DMS 273 (cell line): ENCODE data around the gene MYRFL.

ENCODE experiments used
- DNase-seq: peaks from one replicate; lab custom pipeline; 2025; ENCODE audit not compliant: unreplicated experiment; lab: John Stamatoyannopoulos, UW

MYRFL gene

DNA sequence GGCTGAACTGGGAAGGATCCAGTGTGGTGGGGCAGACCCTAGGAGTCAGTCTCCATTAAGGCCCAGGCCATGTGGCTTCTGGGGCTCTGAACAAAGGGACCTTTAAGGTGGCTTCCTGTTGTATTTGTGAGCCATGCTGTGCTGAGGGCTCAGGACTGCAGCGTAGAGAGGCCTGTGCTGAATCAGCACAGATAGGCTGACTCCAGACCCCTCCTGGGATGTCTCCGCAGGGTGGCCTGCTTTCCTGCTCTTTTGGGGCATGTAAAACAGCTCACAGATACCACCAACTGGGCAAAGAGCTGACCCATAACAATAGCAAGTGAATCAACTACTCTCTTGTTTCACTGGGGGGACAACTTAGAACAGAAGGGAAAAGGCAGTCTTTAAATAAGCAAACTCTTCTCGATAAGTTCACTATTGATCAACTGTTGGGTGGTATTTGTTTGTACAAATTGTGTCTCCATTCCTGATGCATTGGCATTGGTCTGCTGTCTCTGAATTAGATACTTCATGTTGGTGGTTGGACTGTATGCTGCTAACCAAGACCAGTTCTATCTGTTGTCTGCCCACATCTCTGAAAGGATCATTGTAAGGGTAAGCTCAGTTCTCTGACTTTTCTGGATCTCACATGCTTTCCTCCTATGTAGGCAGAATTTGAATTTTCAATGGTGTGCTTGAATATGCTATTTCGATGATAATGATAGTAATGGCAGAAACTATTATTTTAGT, 71.8 kb downstream of the MYRFL start:
- DNase-seq = no peak

GRCh38 chr12:69897744-69898143, 72.7 kb downstream of the MYRFL start:
- peak; percentile 18 for DNase-seq

GRCh38 chr12:69898236-69898635, 73.2 kb downstream of the MYRFL start:
- no peak for DNase-seq

- peak; percentile 84 for DNase-seq
Measured at GRCh38 chr12:69900720-69901131, 75.7 kb downstream of the MYRFL start.

- no peak for DNase-seq
Measured at GRCh38 chr12:69901221-69901905, 76.3 kb downstream of the MYRFL start.

DNA sequence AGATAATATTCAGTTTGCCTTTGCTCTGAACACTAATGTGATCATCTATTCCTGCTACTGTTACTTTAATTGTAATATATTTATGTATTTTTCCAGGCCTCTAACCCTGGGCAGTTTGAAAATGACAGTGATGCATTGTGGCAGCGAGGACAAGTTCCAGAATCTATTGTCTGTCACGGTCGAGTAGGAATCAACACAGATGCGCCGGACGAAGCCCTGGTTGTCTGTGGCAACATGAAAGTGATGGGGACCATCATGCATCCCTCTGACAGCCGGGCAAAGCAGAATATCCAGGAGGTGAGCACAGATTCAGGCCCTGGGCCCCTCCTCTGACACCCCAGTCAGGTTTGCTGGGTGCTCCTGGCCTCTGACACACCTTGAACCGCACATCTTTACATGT, 78.5 kb downstream of the MYRFL start:
- no peak for DNase-seq

DNA sequence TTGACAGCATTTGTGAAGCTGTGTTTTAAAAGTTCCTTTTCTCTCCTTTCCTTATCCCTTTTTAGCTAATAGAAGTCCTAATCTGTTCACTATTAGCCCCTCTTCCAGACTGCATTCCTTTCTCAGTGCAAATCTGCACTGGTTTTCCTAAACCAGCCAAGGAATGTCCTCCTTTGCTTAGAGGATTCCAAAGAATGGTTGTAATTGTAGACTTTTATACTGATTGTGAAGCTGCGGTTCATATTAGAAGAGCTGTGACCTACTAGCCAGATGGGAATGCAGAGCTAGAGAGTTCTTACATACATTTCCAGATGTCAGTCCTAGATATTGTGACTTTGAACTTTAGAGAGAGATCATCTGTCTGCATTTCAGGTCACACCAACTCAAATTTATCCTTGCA, 79.8 kb downstream of the MYRFL start:
- DNase-seq = peak; percentile 27

DNA sequence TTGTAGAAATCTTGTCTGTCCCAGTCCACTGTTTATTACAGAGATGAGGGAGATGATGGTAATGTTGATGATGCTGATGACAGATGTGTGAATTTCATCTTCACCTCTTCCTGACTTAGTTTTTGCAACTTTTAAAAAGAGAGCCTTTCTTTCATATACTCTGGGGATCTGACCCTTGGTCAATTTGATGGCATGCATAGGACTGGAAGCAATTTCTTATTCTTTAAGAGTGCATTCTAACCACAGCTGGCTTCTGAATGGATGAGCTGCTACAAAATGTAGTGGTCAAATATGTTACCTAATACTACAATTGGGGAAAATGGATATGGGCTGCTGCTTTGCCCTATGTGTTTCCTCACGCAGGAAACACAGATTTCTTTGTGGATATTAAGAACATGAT, 80.8 kb downstream of the MYRFL start:
- DNase-seq = no peak

GRCh38 chr12:69906411-69907216, 81.6 kb downstream of the MYRFL start:
- peak; percentile 23 for DNase-seq

- DNase-seq = no peak
Measured at GRCh38 chr12:69908203-69908602, 83.2 kb downstream of the MYRFL start.

DNA sequence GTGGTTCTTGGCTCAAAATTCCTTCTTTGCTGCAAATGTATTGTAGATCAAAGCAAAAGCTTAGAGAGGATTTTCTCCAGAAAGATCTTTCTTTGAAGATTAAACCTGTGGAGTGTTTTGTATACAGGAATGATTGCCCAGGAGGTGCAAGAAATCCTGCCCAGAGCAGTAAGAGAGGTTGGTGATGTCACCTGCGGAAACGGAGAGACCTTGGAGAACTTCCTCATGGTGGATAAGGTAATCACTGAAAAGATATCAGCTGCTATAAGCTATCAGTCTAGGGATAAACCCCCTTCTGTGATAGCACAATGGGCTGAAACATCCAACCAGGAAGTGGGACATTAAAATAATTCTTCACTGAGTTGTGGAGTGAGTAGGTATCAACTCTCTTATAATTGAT, 85.7 kb downstream of the MYRFL start:
- no peak for DNase-seq

DNA sequence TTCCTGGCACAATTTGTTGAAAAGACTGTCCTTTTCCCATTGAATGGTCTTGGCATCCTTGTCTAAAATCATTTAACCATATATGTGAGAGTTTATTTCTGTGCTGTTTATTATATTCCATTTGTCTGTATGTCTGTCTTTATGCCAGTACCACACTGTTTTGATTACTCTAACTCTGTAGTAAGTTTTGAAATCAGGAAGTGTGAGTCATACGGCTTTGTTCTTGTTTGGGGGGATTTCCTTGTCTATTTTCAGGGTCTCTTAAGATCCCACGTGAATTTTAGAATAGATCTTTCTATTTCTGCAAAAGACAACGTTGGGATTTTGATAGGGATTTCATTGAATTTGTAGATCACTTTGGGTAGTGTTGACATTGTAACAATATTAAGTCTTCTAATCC, 88.5 kb downstream of the MYRFL start:
- no peak for DNase-seq

- DNase-seq = no peak
Measured at GRCh38 chr12:69915964-69916363, 90.9 kb downstream of the MYRFL start.

DNA sequence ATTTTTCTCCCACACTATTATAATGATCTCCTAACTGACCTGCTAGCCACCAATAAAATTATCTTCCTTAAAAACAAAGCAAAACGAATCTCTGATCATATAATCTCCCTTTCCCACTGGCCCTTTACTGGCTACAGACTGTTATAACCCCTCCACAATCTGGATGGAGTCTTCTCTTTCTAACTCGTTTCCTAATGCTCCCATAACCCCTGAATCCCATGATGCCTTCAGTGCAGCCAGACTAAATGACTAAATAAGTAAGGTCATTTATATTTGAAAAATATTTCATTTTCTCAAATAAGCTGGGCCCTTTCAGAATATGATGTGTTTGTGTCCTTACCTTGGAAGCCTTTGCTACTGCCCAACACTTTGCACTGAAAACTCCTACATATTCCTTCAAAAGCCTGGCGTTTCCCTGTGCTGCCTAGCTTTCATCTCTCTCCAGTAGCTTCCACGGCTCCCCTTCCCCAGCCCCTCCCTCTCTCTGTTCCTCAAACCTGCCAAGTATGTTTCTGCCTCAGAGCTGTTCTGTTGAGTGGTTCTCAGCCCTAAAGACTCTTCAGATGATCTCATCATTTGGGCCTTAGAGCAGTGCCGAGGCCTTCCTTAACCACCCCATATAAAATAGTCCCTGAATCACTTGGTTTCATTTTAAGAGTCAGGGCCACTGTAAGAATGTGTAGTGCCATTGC, 91.7 kb downstream of the MYRFL start:
- no peak for DNase-seq

- DNase-seq = no peak
Measured at GRCh38 chr12:69918287-69918686, 93.3 kb downstream of the MYRFL start.

DNA sequence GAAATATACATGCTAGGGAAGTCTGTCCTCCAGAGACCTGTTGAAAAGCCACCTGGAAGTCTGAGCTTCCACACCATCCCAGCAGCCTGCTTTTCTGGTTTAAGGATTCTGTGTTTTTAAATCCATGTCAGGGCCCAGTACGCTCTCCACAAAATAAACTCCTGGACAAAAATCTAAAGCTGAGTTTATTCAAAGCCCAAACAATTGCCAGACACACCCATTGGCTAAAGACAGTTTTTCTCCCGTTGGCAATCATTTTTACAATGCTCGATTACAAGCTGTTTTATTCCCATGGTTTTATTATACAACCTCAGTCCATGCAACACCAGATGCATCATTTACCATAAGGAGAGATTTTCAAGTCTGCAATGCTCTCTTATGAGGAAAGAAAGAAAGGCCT, 94.5 kb downstream of the MYRFL start:
- DNase-seq = no peak

GRCh38 chr12:69921831-69922230, 96.8 kb downstream of the MYRFL start:
- no peak for DNase-seq

DNA sequence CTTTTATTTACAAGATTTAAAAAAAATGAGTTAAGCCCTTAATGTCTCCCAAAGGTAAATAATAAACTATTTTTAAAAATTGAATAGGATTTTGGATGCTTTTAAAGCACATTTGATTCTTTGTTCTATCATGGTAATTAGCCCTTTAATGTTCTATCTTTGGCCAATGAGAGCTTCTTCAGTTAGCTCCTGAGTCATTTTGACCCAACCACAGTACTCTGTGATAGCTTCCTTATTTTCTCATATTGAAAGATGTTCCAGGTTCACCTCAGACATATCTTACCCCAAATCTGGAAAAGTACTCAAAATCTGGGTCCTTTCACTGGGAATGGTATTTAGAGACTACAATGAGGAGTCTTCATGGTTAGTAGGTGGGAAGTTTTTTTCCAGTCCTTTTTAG, 98.0 kb downstream of the MYRFL start:
- DNase-seq = no peak

DNA sequence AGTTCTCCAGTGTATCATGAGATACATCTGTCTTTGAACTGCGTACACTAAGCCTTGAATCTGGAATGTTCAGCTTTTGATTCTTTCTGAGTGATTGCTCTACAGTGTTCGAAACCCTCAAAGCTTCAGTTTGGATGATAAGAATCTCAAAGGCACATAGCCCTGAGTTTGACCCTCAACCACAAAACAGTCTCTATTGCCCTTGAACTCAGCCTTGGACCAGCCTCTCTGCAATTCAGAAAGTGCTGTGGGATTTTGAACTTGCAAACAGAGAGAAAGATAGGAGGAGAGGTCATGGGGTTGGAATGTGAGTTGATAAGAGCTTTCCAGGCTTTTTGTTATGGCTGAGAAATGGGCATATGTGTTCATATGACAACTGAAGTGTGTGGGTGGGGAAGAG, 100.3 kb downstream of the MYRFL start:
- DNase-seq = no peak

DNA sequence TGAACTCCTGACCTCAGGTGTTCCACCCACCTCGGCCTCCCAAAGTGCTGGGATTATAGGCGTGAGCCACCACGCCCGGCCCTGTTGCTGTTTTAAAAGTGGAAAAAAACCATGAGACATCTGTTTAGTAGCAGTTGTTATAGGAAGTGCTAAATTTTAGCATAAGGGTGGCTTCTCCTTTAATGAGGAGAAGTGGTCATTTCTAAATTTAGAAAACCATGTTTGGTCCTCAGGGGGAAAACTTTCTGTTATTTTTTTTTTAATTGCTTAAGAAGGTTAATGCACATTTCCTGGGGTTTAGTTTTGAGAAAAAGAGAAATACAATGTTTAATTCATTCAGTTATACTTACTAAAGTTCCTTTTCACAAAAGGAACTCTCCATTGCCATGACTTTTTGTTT, 102.1 kb downstream of the MYRFL start:
- DNase-seq = no peak

- DNase-seq = no peak
Measured at GRCh38 chr12:69929125-69929524, 104.1 kb downstream of the MYRFL start.
